Mucosa of stomach (tissue), 1 donor: ENCODE data around the gene ZNF569.
"Not testable (repeated sequence)": the region's sequence is repeated elsewhere in the genome, so short reads cannot be mapped to it uniquely, and the experiment has no call there.

Experiments
- H3K27me3 ChIP-seq: one replicate; pipeline ENCODE4 v1.7.0; 2013; ENCODE audit warnings: mild to moderate bottlenecking, low read length; ENCODE audit not compliant: control insufficient read depth, insufficient read depth
- H3K36me3 ChIP-seq: one replicate; pipeline ENCODE4 v1.7.0; 2013; ENCODE audit warnings: low read length; ENCODE audit not compliant: control insufficient read depth, insufficient read depth
- H3K4me1 ChIP-seq: one replicate; pipeline ENCODE4 v1.7.0; 2013; ENCODE audit warnings: mild to moderate bottlenecking, low read length; ENCODE audit not compliant: control insufficient read depth, insufficient read depth
- H3K4me3 ChIP-seq: one replicate; pipeline ENCODE4 v1.7.0; 2013; ENCODE audit warnings: low read length
- H3K9ac ChIP-seq: one replicate; pipeline ENCODE4 v1.7.0; 2013; ENCODE audit warnings: mild to moderate bottlenecking, low read length, moderate library complexity
- H3K9me3 ChIP-seq: one replicate; pipeline ENCODE4 v1.7.0; 2013; ENCODE audit warnings: mild to moderate bottlenecking, low read length, moderate library complexity; ENCODE audit not compliant: control insufficient read depth
- donor health status: Pancreatic carcinoma.

ZNF569 gene

GRCh38 chr19:37468961-37469777, 1.9 kb upstream of the ZNF569 start, which contains the start of gene ZNF570:
ZNF570 (plus strand) TSS chr19:37469356; CDS start chr19:37470355, 999 bp downstream.
- H3K9ac ChIP-seq, result peak within 1 kb of the TSS; percentile 66
- H3K9me3 ChIP-seq, result no peaks in the 10 kb centered on the region
- H3K4me3 ChIP-seq, result peak within 1 kb of the TSS; percentile 88
- H3K36me3 ChIP-seq, result no peaks in the 10 kb centered on the region
- peaks cover 8% of the 10 kb centered on the region for H3K4me1 ChIP-seq
- no peaks in the 10 kb centered on the region for H3K27me3 ChIP-seq

GRCh38 chr19:37467608-37468090, 405 bp upstream of the ZNF569 start:
- Histone ChIP-seq H3K4me3 (peak overlapping the region; percentile 33), H3K27me3 (no peaks in the 10 kb centered on the region), H3K36me3 (no peaks in the 10 kb centered on the region), H3K4me1 (peaks cover 8% of the 10 kb centered on the region), H3K9ac (peak overlapping the region; percentile 73), H3K9me3 (no peaks in the 10 kb centered on the region)

- Histone ChIP-seq H3K9me3 (no peaks in the 10 kb centered on the region), H3K4me1 (peaks cover 8% of the 10 kb centered on the region), H3K9ac (peak overlapping the region; percentile 73), H3K27me3 (no peaks in the 10 kb centered on the region), H3K36me3 (no peaks in the 10 kb centered on the region), H3K4me3 (peak overlapping the region; percentile 33)
These were observed 907 bp downstream of the ZNF569 start for GRCh38 chr19:37466277-37466797.

- no peaks in the 10 kb centered on the region for H3K4me1 ChIP-seq
- no peak overlapping the region for H3K4me3 ChIP-seq
- H3K36me3 ChIP-seq, result no peaks in the 10 kb centered on the region
- H3K9ac ChIP-seq, result no peak overlapping the region
- no peaks in the 10 kb centered on the region for H3K27me3 ChIP-seq
- H3K9me3 ChIP-seq, result peaks cover 21% of the 10 kb centered on the region
These were observed 14.6 kb downstream of the ZNF569 start for GRCh38 chr19:37452500-37453245.

- Histone ChIP-seq H3K27me3 (no peaks in the 10 kb centered on the region), H3K4me3 (no peak overlapping the region), H3K36me3 (no peaks in the 10 kb centered on the region), H3K4me1 (no peaks in the 10 kb centered on the region), H3K9me3 (peaks cover 16% of the 10 kb centered on the region), H3K9ac (no peak overlapping the region)
These were observed 53.7 kb downstream of the ZNF569 start for GRCh38 chr19:37413313-37414084.

GRCh38 chr19:37412700-37413099, 54.5 kb downstream of the ZNF569 start:
- Histone ChIP-seq H3K36me3 (no peaks in the 10 kb centered on the region), H3K4me3 (no peak overlapping the region), H3K4me1 (no peaks in the 10 kb centered on the region), H3K27me3 (no peaks in the 10 kb centered on the region), H3K9ac (no peak overlapping the region), H3K9me3 (peaks cover 23% of the 10 kb centered on the region)

GRCh38 chr19:37406140-37406846, 61.0 kb downstream of the ZNF569 start:
- peaks cover 13% of the 10 kb centered on the region for H3K9me3 ChIP-seq
- not testable (repeated sequence) for H3K4me1 ChIP-seq, H3K36me3 ChIP-seq, H3K9ac ChIP-seq, H3K27me3 ChIP-seq, H3K4me3 ChIP-seq

GRCh38 chr19:37403403-37403802, 63.8 kb downstream of the ZNF569 start:
- Histone ChIP-seq H3K9ac (no peak overlapping the region), H3K9me3 (peaks cover 19% of the 10 kb centered on the region), H3K27me3 (no peaks in the 10 kb centered on the region), H3K4me1 (no peaks in the 10 kb centered on the region), H3K4me3 (no peak overlapping the region), H3K36me3 (no peaks in the 10 kb centered on the region)

GRCh38 chr19:37401078-37401477, 66.2 kb downstream of the ZNF569 start:
- no peaks in the 10 kb centered on the region for H3K36me3 ChIP-seq
- H3K9ac ChIP-seq, result no peak overlapping the region
- no peaks in the 10 kb centered on the region for H3K27me3 ChIP-seq
- no peaks in the 10 kb centered on the region for H3K4me1 ChIP-seq
- peaks cover 6% of the 10 kb centered on the region for H3K9me3 ChIP-seq
- H3K4me3 ChIP-seq, result no peak overlapping the region

GRCh38 chr19:37391399-37391798, 75.8 kb downstream of the ZNF569 start:
- not testable (repeated sequence) for H3K4me3 ChIP-seq, H3K27me3 ChIP-seq, H3K4me1 ChIP-seq, H3K36me3 ChIP-seq, H3K9ac ChIP-seq
- peaks cover 28% of the 10 kb centered on the region for H3K9me3 ChIP-seq

- Histone ChIP-seq H3K4me3 (no peak overlapping the region), H3K9ac (no peak overlapping the region), H3K4me1 (no peaks in the 10 kb centered on the region), H3K9me3 (peaks cover 37% of the 10 kb centered on the region), H3K27me3 (no peaks in the 10 kb centered on the region), H3K36me3 (peaks cover 4% of the 10 kb centered on the region)
These were observed 78.0 kb downstream of the ZNF569 start for GRCh38 chr19:37389234-37389633.
